Cardiac muscle cell (in vitro differentiated cells and primary cell): Measurements from ENCODE around the gene MYL4. TPM values are rescaled to one million over a fixed set of nuclear protein-coding genes. Genes with fewer than 3 reads are reported as not detected.

Source experiments
- DNase-seq, 2 donors: peaks; one replicate each; pipeline versions ENCODE4 v3.0.0 to v3.0.0-alpha.2; 2010 to 2017; ENCODE audit warnings: low read depth in 1 of 2, low spot score in 1 of 2
- H3K27ac ChIP-seq: fragments of 200-600 bp; sonication (generic); 2 replicates; pipeline ENCODE4 v1.5.1; 2016
- H3K27me3 ChIP-seq: fragments of 200-600 bp; sonication (generic); 2 replicates; pipeline ENCODE4 v1.6.0; 2016; ENCODE audit warnings: control low read depth
- H3K36me3 ChIP-seq: fragments of 200-600 bp; sonication (generic); 2 replicates; pipeline ENCODE4 v1.5.1; 2016; ENCODE audit warnings: control low read depth
- H3K4me1 ChIP-seq: fragments of 200-600 bp; sonication (generic); 2 replicates; pipeline ENCODE4 v1.8.1; 2017; ENCODE audit warnings: low read depth, mild to moderate bottlenecking, mixed run types
- H3K4me3 ChIP-seq: fragments of 200-600 bp; sonication (generic); 2 replicates; pipeline ENCODE4 v1.5.1; 2016; ENCODE audit warnings: mild to moderate bottlenecking
- H3K9me3 ChIP-seq: fragments of 200-600 bp; sonication (generic); 2 replicates; pipeline ENCODE4 v1.5.1; 2017; ENCODE audit warnings: low read depth, mild to moderate bottlenecking, control low read depth
- polyA plus RNA-seq: library from polyadenylated mRNA; unstranded; fragments of >200 nt; fragmentation: Nextera tagmentation; extraction: Ambion mirVana; gene quantifications from 2 replicates; pipeline ENCODE4 v1.2.1, GENCODE V29; 2016
- total RNA-seq: library from RNA; depleted of rRNA; stranded (reverse); fragments of >200 nt; gene quantifications from 2 replicates; pipeline ENCODE4 v1.2.3, GENCODE V29; 2016
- TF ChIP-seq, protein P1 (sequence below): IDR thresholded peaks from 2 replicates; pipeline ENCODE4 v1.5.1; 2012; ENCODE audit warnings: low read depth, mild to moderate bottlenecking, low read length

Gene MYL4
- total and polyA plus RNA-seq, 2 experiments from 2014 or later, result 2,925 to 5,148 TPM

DNA sequence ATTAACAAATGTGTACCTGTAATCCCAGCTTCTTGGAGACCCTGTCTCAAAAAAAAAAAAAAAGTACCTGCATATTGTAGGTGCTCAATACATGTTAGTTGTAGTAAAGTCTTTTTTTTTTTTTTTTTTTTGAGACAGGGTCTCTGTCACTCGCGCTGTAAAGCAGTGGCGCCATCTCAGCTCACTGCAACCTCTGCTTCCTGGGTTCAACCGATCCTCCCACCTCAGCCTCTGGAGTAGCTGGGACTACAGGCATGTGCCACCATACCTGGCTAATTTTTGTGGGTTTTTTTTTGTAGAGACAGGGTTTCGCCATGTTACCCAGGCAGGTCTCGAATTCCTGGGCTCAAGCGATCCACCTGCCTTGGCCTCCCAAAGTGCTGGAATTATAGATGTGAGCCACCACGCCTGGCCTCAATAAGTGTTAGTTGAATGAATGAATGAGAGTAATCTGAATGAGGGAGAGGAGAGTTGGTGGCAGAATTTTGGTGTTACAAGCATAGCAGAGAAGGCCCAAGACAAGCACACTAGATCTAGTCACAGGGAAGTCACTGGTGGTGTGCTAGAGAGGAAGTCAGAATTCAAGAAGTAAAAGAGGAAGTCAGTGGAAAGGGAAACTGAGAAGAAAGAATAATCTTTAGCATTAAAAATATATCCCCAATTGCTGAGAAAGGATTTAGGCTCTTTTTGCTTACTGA, 9.4 kb upstream of the MYL4 start:
- Histone ChIP-seq H3K27ac (no peak overlapping the region), H3K36me3 (no peaks in the 10 kb centered on the region), H3K4me1 (peaks cover 12% of the 10 kb centered on the region), H3K4me3 (no peak overlapping the region), H3K9me3 (no peaks in the 10 kb centered on the region), H3K27me3 (no peaks in the 10 kb centered on the region)
- no peak for DNase-seq
- TF ChIP-seq, protein P1, sequence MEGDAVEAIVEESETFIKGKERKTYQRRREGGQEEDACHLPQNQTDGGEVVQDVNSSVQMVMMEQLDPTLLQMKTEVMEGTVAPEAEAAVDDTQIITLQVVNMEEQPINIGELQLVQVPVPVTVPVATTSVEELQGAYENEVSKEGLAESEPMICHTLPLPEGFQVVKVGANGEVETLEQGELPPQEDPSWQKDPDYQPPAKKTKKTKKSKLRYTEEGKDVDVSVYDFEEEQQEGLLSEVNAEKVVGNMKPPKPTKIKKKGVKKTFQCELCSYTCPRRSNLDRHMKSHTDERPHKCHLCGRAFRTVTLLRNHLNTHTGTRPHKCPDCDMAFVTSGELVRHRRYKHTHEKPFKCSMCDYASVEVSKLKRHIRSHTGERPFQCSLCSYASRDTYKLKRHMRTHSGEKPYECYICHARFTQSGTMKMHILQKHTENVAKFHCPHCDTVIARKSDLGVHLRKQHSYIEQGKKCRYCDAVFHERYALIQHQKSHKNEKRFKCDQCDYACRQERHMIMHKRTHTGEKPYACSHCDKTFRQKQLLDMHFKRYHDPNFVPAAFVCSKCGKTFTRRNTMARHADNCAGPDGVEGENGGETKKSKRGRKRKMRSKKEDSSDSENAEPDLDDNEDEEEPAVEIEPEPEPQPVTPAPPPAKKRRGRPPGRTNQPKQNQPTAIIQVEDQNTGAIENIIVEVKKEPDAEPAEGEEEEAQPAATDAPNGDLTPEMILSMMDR, result no peak

DNA sequence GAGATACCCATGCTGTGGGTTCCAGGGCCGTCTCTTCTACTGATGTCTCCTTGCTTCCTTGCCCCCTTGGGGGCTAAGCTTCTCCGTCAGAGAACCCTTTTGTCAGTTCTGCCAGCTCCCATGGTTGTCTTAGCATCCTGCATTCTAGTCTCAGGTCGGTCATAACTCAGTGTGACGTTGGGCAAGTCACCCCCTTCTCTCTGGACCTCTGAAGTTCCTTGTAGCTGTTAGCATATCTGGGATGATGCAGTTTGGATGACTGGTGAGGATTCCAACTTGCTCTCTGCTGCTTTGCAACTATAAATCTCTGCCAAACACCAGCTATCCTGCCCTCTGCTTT, 8.9 kb upstream of the MYL4 start:
- no peaks in the 10 kb centered on the region for H3K9me3 ChIP-seq
- H3K27me3 ChIP-seq, result no peaks in the 10 kb centered on the region
- no peaks in the 10 kb centered on the region for H3K36me3 ChIP-seq
- H3K4me3 ChIP-seq, result no peak overlapping the region
- peaks cover 17% of the 10 kb centered on the region for H3K4me1 ChIP-seq
- TF ChIP-seq, protein P1, result no peak
- DNase-seq, result no peak
- no peak overlapping the region for H3K27ac ChIP-seq

DNA sequence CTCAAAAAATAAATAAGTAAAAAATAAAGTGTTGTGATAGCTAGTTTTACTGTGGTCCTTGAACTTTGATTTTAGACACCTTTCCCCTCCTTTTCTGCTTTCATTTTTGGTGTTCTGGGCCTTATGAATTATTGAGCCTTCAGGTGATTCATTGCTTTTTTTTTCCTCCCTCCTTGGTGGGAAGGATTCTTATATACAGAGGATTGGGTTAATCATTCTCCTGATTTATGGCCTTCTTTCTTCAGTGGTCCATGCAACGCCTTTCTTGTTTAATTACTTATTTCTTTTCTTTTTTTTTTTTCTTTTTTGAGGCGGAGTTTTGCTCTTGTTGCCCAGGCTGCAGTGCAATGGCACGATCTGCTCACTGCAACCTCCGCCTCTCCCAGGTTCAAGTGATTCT, 8.0 kb upstream of the MYL4 start:
- no peaks in the 10 kb centered on the region for H3K36me3 ChIP-seq
- no peaks in the 10 kb centered on the region for H3K9me3 ChIP-seq
- H3K27ac ChIP-seq, result no peak overlapping the region
- DNase-seq, result no peak
- peaks cover 25% of the 10 kb centered on the region for H3K4me1 ChIP-seq
- no peaks in the 10 kb centered on the region for H3K27me3 ChIP-seq
- H3K4me3 ChIP-seq, result no peak overlapping the region
- TF ChIP-seq, protein P1, result no peak

DNA sequence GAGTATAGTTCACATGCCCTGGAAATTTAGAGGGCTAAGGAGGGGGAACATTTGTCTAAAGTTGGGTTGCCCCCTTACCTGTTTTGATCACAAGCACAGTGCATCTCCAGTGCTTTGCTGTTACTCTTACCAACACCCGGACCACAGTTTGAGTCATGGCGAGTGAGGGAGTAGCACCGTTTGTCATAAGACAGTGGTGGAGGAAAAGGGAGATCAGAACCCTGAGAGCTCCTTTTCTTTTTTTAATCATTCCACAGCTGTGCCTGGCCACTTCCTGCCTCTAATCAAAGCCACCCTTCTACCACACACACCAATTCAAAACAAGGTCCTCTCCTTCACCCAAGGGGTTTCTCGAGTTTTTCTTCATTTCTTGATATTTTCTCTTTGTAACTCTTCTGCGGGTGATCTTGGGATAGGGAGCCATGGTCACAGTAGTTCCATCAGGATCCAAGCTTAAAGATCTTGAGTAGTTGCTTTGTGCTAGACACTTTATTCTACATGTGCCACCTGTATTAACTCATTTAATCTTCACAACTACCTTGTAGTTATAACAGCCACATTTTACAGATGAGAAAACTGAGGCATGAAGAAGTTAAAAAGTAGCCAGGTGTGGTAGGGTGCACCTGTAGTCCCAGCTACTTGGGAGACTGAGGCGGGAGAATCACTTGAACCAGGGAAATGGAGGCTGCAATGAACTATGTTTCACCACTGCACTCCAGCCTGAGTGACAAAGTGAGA, 5.0 kb upstream of the MYL4 start:
- Histone ChIP-seq H3K9me3 (no peaks in the 10 kb centered on the region), H3K36me3 (no peaks in the 10 kb centered on the region), H3K27me3 (no peaks in the 10 kb centered on the region), H3K4me3 (no peak overlapping the region), H3K27ac (peak overlapping the region; percentile 100), H3K4me1 (peaks cover 47% of the 10 kb centered on the region)
- peak in 1 of 2 donors; percentile 34 for DNase-seq
- TF ChIP-seq, protein P1, result no peak

DNA sequence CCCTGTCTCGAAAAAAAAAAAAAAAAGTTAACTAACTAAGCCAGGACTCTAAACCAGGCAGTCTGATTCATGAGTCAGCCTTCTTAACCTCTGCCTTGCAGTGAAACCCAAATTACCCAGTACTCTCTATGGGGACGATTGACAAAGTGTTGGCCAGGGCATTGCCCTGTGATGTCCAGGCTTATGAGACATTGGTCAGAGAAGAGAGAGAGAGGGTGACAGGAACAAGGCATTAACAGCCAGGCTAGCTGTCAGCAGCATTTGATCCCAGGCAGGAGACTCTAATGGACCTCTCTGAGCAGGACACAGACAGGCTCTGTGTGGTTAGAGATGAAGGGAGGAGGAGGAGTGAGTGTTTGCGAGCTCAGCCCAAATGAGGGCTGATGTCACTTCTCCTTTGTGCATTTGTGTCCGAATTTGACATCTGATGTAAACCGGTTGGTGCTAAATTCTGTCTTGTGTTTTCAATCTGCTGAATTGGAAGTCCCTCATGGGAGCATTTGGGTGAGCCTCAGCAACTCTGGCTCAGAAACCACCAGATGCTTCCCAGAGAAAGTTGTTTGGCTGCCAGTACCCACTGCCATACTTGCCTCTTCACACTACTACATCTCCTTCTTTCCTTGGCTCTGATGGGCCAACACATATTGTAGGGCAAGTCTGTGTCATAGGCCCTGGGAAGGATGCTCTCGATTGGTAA, 4.3 kb upstream of the MYL4 start:
- no peak overlapping the region for H3K4me3 ChIP-seq
- H3K4me1 ChIP-seq, result peaks cover 47% of the 10 kb centered on the region
- no peaks in the 10 kb centered on the region for H3K9me3 ChIP-seq
- H3K36me3 ChIP-seq, result peaks cover 4% of the 10 kb centered on the region
- TF ChIP-seq, protein P1, result no peak
- no peaks in the 10 kb centered on the region for H3K27me3 ChIP-seq
- peak overlapping the region; percentile 100 for H3K27ac ChIP-seq
- DNase-seq, result peak in 1 of 2 donors; percentile 30
